ENCODE results near the gene LAGE3. TPM values are rescaled to one million over a fixed set of nuclear protein-coding genes. Genes with fewer than 3 reads are reported as not detected.

Gene LAGE3
- total RNA-seq, 1 donor from 2014 or later = 52.5 TPM

- intact Hi-C loops (cut with micrococcal nuclease) = loop anchor here (2.0 kb wide), 2 partner anchors 30 to 32 kb away; partner anchors contain the start of genes ATP6AP1 and SLC10A3
Measured at GRCh38 chrX:154458954-154459778, 19.9 kb downstream of the LAGE3 start.

GRCh38 chrX:154458116-154458953, 20.7 kb downstream of the LAGE3 start, which contains the start of gene PLXNA3:
PLXNA3 (plus strand) TSS chrX:154458281; CDS start chrX:154460184, 1,903 bp downstream.
- intact Hi-C loops (cut with micrococcal nuclease) = loop anchor here (2.0 kb wide), 2 partner anchors 30 to 32 kb away; partner anchors contain the start of genes ATP6AP1 and SLC10A3

GRCh38 chrX:154457491-154458115, 21.5 kb downstream of the LAGE3 start:
- intact Hi-C loops (cut with micrococcal nuclease) = loop anchor here (2.0 kb wide), 2 partner anchors 29 to 33 kb away; partner anchors contain the start of genes ATP6AP1 and SLC10A3

- intact Hi-C loops (cut with micrococcal nuclease) = no loop called here
Measured at GRCh38 chrX:154452823-154453222, 26.3 kb downstream of the LAGE3 start.

GRCh38 chrX:154450312-154450711, 28.8 kb downstream of the LAGE3 start:
- intact Hi-C loops (cut with micrococcal nuclease) = no loop called here

- intact Hi-C loops (cut with micrococcal nuclease) = no loop called here
Measured at GRCh38 chrX:154449618-154450017, 29.5 kb downstream of the LAGE3 start.

- intact Hi-C loops (cut with micrococcal nuclease) = no loop called here
Measured at GRCh38 chrX:154448484-154448883, 30.6 kb downstream of the LAGE3 start.

GRCh38 chrX:154446430-154446829, 32.7 kb downstream of the LAGE3 start:
- intact Hi-C loops (cut with micrococcal nuclease) = no loop called here

GRCh38 chrX:154445776-154446175, 33.3 kb downstream of the LAGE3 start:
- intact Hi-C loops (cut with micrococcal nuclease) = no loop called here

GRCh38 chrX:154444755-154445246, 34.3 kb downstream of the LAGE3 start:
- intact Hi-C loops (cut with micrococcal nuclease) = loop anchor here (5.0 kb wide), 1 partner anchor 32 kb away; the partner anchor contains the start of gene LAGE3

- intact Hi-C loops (cut with micrococcal nuclease) = loop anchor here (5.0 kb wide), 1 partner anchor 33 kb away; the partner anchor contains the start of gene LAGE3
Measured at GRCh38 chrX:154443992-154444754, 34.9 kb downstream of the LAGE3 start, which contains the start of gene FAM50A. FAM50A (plus strand) TSS chrX:154444141; CDS start chrX:154444236, 95 bp downstream.

- intact Hi-C loops (cut with micrococcal nuclease) = loop anchor here (5.0 kb wide), 1 partner anchor 34 kb away; the partner anchor contains the start of gene LAGE3
Measured at GRCh38 chrX:154443479-154443910, 35.6 kb downstream of the LAGE3 start.

- intact Hi-C loops (cut with micrococcal nuclease) = loop anchor here (5.0 kb wide), 1 partner anchor 35 kb away; the partner anchor contains the start of gene LAGE3
Measured at GRCh38 chrX:154441984-154442707, 36.9 kb downstream of the LAGE3 start.

- intact Hi-C loops (cut with micrococcal nuclease) = loop anchor here (5.0 kb wide), 1 partner anchor 36 kb away; the partner anchor contains the start of gene LAGE3
Measured at GRCh38 chrX:154441564-154441963, 37.5 kb downstream of the LAGE3 start.

GRCh38 chrX:154440623-154441357, 38.3 kb downstream of the LAGE3 start:
- intact Hi-C loops (cut with micrococcal nuclease) = loop anchor here (5.0 kb wide), 1 partner anchor 37 kb away; the partner anchor contains the start of gene LAGE3

- intact Hi-C loops (cut with micrococcal nuclease) = loop anchor here (5.0 kb wide), 2 partner anchors 37 to 43 kb away; partner anchors contain the start of genes LAGE3 and RPL10
Measured at GRCh38 chrX:154439841-154440240, 39.2 kb downstream of the LAGE3 start.

GRCh38 chrX:154437971-154438893, 40.8 kb downstream of the LAGE3 start:
- intact Hi-C loops (cut with micrococcal nuclease) = loop anchor here (2.0 to 5.0 kb wide), 2 partner anchors 41 to 67 kb away; partner anchors contain the start of gene RPL10

All from T-helper 2 cell treated with Interferon-gamma antibody and Interleukin-4, amounts not matched to agents 100 ng/mL and 5 ng/mL, for 36 hours (primary cell).